SK-N-SH (cell line): Measurements from ENCODE around the gene POU2F3. TPM values are rescaled to one million over a fixed set of nuclear protein-coding genes. Genes with fewer than 3 reads are reported as not detected.

Experiments used
- CTCF ChIA-PET: fragments of 300-600, 350-600 bp; formaldehyde crosslinking; extraction: SDS; loops from one replicate; lab custom pipeline; 2021; lab: Yijun Ruan, JAX
- POLR2A ChIA-PET: fragments of 350-600 bp; sonication (Branson Sonifier 250); formaldehyde crosslinking; extraction: SDS; loops from one replicate; lab custom pipeline; 2020; ENCODE audit warnings: antibody characterized with exemption, inconsistent platforms; lab: Yijun Ruan, JAX
- DNase-seq: peaks from one replicate; pipeline ENCODE4 v3.0.0; 2012
- H2AFZ ChIP-seq: fragments of 200-600 bp; sonication (generic); 2 replicates; pipeline ENCODE4 v1.8.1; 2016; ENCODE audit warnings: antibody characterized with exemption, mild to moderate bottlenecking, low read depth
- H3F3A ChIP-seq: fragments of 200-600 bp; sonication (generic); replicated peaks from 2 replicates; pipeline ENCODE3; 2016; ENCODE audit warnings: antibody characterized with exemption, mild to moderate bottlenecking; ENCODE audit not compliant: insufficient read depth
- H3K27ac ChIP-seq, 2 experiments: fragments of 200-500 bp in 1 of 2; fragments of 200-600 bp in 1 of 2; sonication (Bioruptor generic) in 1 of 2; sonication (generic), shearing (Covaris generic) in 1 of 2; 2 replicates each; pipeline versions ENCODE4 v1.5.1 to v1.6.1; 2014 to 2016; ENCODE audit warnings: low read depth in 2 of 2, inconsistent platforms in 1 of 2, low read length in 1 of 2, mild to moderate bottlenecking in 1 of 2, mixed read lengths in 1 of 2
- H3K27me3 ChIP-seq: fragments of 200-600 bp; sonication (generic), shearing (Covaris generic); 2 replicates; pipeline ENCODE4 v1.6.1; 2016; ENCODE audit warnings: mixed run types; ENCODE audit not compliant: insufficient read depth
- H3K36me3 ChIP-seq, 2 experiments: fragments of 200-500 bp in 1 of 2; fragments of 200-600 bp in 1 of 2; sonication (Bioruptor generic) in 1 of 2; sonication (generic) in 1 of 2; replicated peaks in 1 of 2; 2 replicates each; pipeline versions ENCODE3 to v1.5.1; 2014 to 2016; ENCODE audit warnings: low read length in 1 of 2, mild to moderate bottlenecking in 1 of 2; ENCODE audit not compliant: insufficient read depth in 2 of 2, control insufficient read depth in 1 of 2
- H3K4me1 ChIP-seq, 2 experiments: fragments of 200-500 bp in 1 of 2; fragments of 200-600 bp in 1 of 2; sonication (Bioruptor generic) in 1 of 2; sonication (generic), shearing (Covaris generic) in 1 of 2; 2 replicates each; pipeline versions ENCODE4 v1.5.1 to v1.6.1; 2014 to 2016; ENCODE audit warnings: low read depth in 1 of 2, low read length in 1 of 2, mixed run types in 1 of 2; ENCODE audit not compliant: insufficient read depth in 2 of 2, control insufficient read depth in 1 of 2
- H3K4me2 ChIP-seq: fragments of 200-600 bp; sonication (generic), shearing (Covaris generic); 2 replicates; pipeline ENCODE4 v1.6.1; 2017; ENCODE audit warnings: mixed run types
- H3K4me3 ChIP-seq, 2 experiments: fragments of 200-500 bp in 1 of 2; fragments of 200-600 bp in 1 of 2; sonication (Bioruptor generic) in 1 of 2; sonication (generic), shearing (Covaris generic) in 1 of 2; 2 replicates each; pipeline versions ENCODE4 v1.5.1 to v1.8.1; 2014 to 2016; ENCODE audit warnings: low read depth in 2 of 2, inconsistent platforms in 1 of 2, low read length in 1 of 2, mild to moderate bottlenecking in 1 of 2, mixed read lengths in 1 of 2, moderate library complexity in 1 of 2
- H3K79me2 ChIP-seq: fragments of 200-600 bp; sonication (generic); 2 replicates; pipeline ENCODE4 v1.8.1; 2017; ENCODE audit warnings: mild to moderate bottlenecking; ENCODE audit not compliant: insufficient read depth
- H3K9ac ChIP-seq: fragments of 200-600 bp; sonication (generic); 2 replicates; pipeline ENCODE4 v1.6.1; 2017; ENCODE audit warnings: mixed run types
- H3K9me2 ChIP-seq: fragments of 200-600 bp; sonication (generic); 2 replicates; pipeline ENCODE4 v1.6.1; 2017; ENCODE audit warnings: mixed run types
- H3K9me3 ChIP-seq: fragments of 200-600 bp; sonication (generic); 2 replicates; pipeline ENCODE4 v1.6.1; 2017; ENCODE audit warnings: mixed run types, mild to moderate bottlenecking, moderate library complexity
- H4K20me1 ChIP-seq: fragments of 200-600 bp; sonication (generic); 2 replicates; pipeline ENCODE4 v1.6.1; 2017; ENCODE audit warnings: mild to moderate bottlenecking, mixed run types; ENCODE audit not compliant: insufficient read depth
- CHD2 ChIP-seq: fragments of 150-350 bp; IDR thresholded peaks from 2 replicates; pipeline ENCODE4 v1.6.1; 2018; ENCODE audit warnings: low read length; ENCODE audit not compliant: partially characterized antibody
- ELF1 ChIP-seq: IDR thresholded peaks from 2 replicates; pipeline ENCODE4 v1.4.0; 2012
- EP300 ChIP-seq, 2 experiments: IDR thresholded peaks; 2 replicates each; pipeline versions ENCODE4 v1.4.0 to v1.6.1; 2012; ENCODE audit warnings: borderline replicate concordance in 1 of 2, low read depth in 1 of 2, low read length in 1 of 2
- FOXJ3 ChIP-seq: sonication (generic); formaldehyde crosslinking; IDR thresholded peaks from 2 replicates; pipeline ENCODE4 v1.5.1; 2020; ENCODE audit warnings: mild to moderate bottlenecking, missing genetic modification reagents
- FOXM1 ChIP-seq: IDR thresholded peaks from 2 replicates; pipeline ENCODE4 v1.4.0; 2012; ENCODE audit warnings: low read depth, mild to moderate bottlenecking
- GABPA ChIP-seq: IDR thresholded peaks from 2 replicates; pipeline ENCODE4 v1.4.0; 2012; ENCODE audit warnings: low read depth, mild to moderate bottlenecking
- IRF3 ChIP-seq: fragments of 150-350 bp; IDR thresholded peaks from 2 replicates; pipeline ENCODE4 v1.6.1; 2016; ENCODE audit warnings: mild to moderate bottlenecking, low read depth, low read length
- MAX ChIP-seq: IDR thresholded peaks from 2 replicates; pipeline ENCODE4 v1.4.0; 2012; ENCODE audit warnings: low read depth
- MXI1 ChIP-seq: IDR thresholded peaks from 2 replicates; pipeline ENCODE4 v1.6.1; 2012; ENCODE audit warnings: mild to moderate bottlenecking, low read depth, low read length, improper control_type of control experiment
- POLR2AphosphoS5 ChIP-seq: IDR thresholded peaks from 2 replicates; pipeline ENCODE4 v1.6.1; 2012; ENCODE audit warnings: low read depth, low read length
- RAD21 ChIP-seq: IDR thresholded peaks from 2 replicates; pipeline ENCODE4 v1.6.1; 2012; ENCODE audit warnings: mild to moderate bottlenecking, low read length
- RCOR1 ChIP-seq: fragments of 150-350 bp; IDR thresholded peaks from 2 replicates; pipeline ENCODE4 v1.6.1; 2017; ENCODE audit warnings: antibody characterized with exemption, low read length
- REST ChIP-seq: IDR thresholded peaks from 2 replicates; pipeline ENCODE4 v1.6.1; 2012; ENCODE audit warnings: mild to moderate bottlenecking, low read depth, low read length, moderate library complexity
- RXRA ChIP-seq: IDR thresholded peaks from 2 replicates; pipeline ENCODE4 v1.4.0; 2012; ENCODE audit warnings: low read depth, mild to moderate bottlenecking, borderline replicate concordance
- SIN3A ChIP-seq: IDR thresholded peaks from 2 replicates; pipeline ENCODE4 v1.6.1; 2012; ENCODE audit warnings: low read depth, mild to moderate bottlenecking, low read length, moderate library complexity, borderline replicate concordance
- TAF1 ChIP-seq: IDR thresholded peaks from 2 replicates; pipeline ENCODE4 v1.6.1; 2012; ENCODE audit warnings: low read depth, mild to moderate bottlenecking, low read length, moderate library complexity, borderline replicate concordance
- TCF12 ChIP-seq: IDR thresholded peaks from 2 replicates; pipeline ENCODE4 v1.4.0; 2012
- TEAD4 ChIP-seq: IDR thresholded peaks from 2 replicates; pipeline ENCODE4 v1.4.0; 2012; ENCODE audit warnings: mild to moderate bottlenecking, borderline replicate concordance; ENCODE audit not compliant: insufficient read depth
- USF2 ChIP-seq: fragments of 150-350 bp; IDR thresholded peaks from 2 replicates; pipeline ENCODE4 v1.6.1; 2017; ENCODE audit warnings: antibody characterized with exemption, low read length, low read depth, borderline replicate concordance
- YY1 ChIP-seq: IDR thresholded peaks from 2 replicates; pipeline ENCODE4 v1.4.0; 2012; ENCODE audit warnings: low read depth, mild to moderate bottlenecking
- ZBTB33 ChIP-seq: IDR thresholded peaks from 2 replicates; pipeline ENCODE4 v1.4.0; 2012; ENCODE audit warnings: low read depth, borderline replicate concordance
- WGBS: methylation state at CpG from one replicate; pipeline ENCODE4 v1.1.6; 2017; ENCODE audit warnings: low lambda C conversion rate; 5-methylcytosine and 5-hydroxymethylcytosine counted together
- polyA plus RNA-seq, 3 experiments: library from polyadenylated mRNA; depleted of rRNA; stranded (reverse); fragments of >200 nt; gene quantifications; 2 replicates each; pipeline ENCODE4 v1.2.3, GENCODE V29; 2012
- TF ChIP-seq, protein P1 (sequence below): IDR thresholded peaks from 2 replicates; pipeline ENCODE4; 2012
- TF ChIP-seq, protein P2 (sequence below): IDR thresholded peaks from 2 replicates; pipeline ENCODE4 v1.4.0; 2012; ENCODE audit warnings: low read depth, borderline replicate concordance

The POU2F3 gene
- polyA plus RNA-seq, 1 of the 3 experiments (the other 2 are of a cell fraction) = 0.02 TPM

DNA sequence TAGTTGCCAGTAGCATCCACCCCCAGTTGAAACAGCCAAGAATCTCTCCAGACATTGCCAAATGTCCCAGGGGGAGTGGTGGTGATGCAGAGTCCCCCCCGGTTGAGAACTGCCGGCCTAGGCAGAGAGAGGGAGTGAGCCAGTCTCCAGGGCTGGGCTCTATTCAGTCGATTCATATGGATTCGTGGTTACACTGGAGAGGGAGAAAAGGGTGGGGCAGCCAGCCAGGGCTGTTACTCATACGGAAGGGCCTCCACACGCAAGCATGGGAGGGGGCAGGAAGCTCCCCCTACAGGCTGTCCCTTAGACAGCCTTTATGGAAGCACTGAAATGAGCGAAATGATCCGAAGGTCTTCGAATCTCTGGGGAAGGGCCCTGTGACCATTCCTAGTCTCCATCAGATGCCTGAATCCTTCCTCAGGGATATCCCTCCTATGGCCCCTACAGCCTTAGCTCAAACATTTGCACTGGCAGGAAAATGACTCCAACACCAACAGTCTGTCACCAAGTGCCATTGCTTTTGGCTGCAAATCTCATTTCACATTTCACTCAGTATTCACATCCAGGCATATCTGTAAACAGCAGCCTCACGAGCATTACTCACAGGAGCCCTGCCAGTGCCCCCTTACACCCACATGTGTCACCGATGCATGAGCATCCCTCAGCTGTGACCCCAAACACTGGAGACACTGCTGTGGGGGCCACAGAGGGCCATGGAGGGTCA is 66.7 kb downstream of the POU2F3 start:
- H3K4me1 ChIP-seq = 0 out of 4 replicates have a peak, but pooled peaks cover 0 to 6% of the 10 kb centered on the region in 2 experiments
- no peaks in the 10 kb centered on the region for H3K27me3 ChIP-seq
- CTCF ChIA-PET = interaction anchor here (0.8 to 1.8 kb wide), 3 partner anchors 11 to 77 kb away, joined by 3 to 7 read pairs (median 6); partner anchors contain the start of gene ARHGEF12
- no peak overlapping the region for H3K9ac ChIP-seq
- no peaks in the 10 kb centered on the region for H3K79me2 ChIP-seq
- peaks cover 4% of the 10 kb centered on the region for H3F3A ChIP-seq
- no peaks in the 10 kb centered on the region for H3K36me3 ChIP-seq
- peak overlapping the region; percentile 20 for H3K4me2 ChIP-seq
- no peaks in the 10 kb centered on the region for H4K20me1 ChIP-seq
- H3K9me2 ChIP-seq = no peaks in the 10 kb centered on the region
- no peak for DNase-seq
- H3K9me3 ChIP-seq = no peaks in the 10 kb centered on the region
- H3K4me3 ChIP-seq = no peak overlapping the region
- 55% methylated on average over 10 of the region's 11 CpGs for WGBS
- no peak overlapping the region for H3K27ac ChIP-seq
- peak overlapping the region; percentile 58; the same call in 1 of the 2 replicates for H2AFZ ChIP-seq
- POLR2A ChIA-PET = no interaction called here
- no peak for TF ChIP-seq RAD21
- TF ChIP-seq FOXJ3 (CRISPR knock-in tag) = no peak
- no peak for TF ChIP-seq FOXM1
- TF ChIP-seq GABPA = no peak
- no peak for TF ChIP-seq POLR2AphosphoS5
- TF ChIP-seq RCOR1 = no peak
- no peak for TF ChIP-seq REST
- no peak for TF ChIP-seq IRF3
- no peak for TF ChIP-seq RXRA
- no peak for TF ChIP-seq MXI1
- TF ChIP-seq CHD2 = no peak
- no peak for TF ChIP-seq SIN3A
- TF ChIP-seq YY1 = no peak
- TF ChIP-seq TAF1 = no peak
- peak; percentile 25; the same call in 1 of the 2 replicates for TF ChIP-seq MAX
- TF ChIP-seq EP300 (IDR thresholded peaks at IDR 0.05; ENCODE audit: borderline replicate concordance in 1 of 2, low read depth in 1 of 2, low read length in 1 of 2) = no peak; a peak in 1 of 4 replicates
- TF ChIP-seq, protein P1, sequence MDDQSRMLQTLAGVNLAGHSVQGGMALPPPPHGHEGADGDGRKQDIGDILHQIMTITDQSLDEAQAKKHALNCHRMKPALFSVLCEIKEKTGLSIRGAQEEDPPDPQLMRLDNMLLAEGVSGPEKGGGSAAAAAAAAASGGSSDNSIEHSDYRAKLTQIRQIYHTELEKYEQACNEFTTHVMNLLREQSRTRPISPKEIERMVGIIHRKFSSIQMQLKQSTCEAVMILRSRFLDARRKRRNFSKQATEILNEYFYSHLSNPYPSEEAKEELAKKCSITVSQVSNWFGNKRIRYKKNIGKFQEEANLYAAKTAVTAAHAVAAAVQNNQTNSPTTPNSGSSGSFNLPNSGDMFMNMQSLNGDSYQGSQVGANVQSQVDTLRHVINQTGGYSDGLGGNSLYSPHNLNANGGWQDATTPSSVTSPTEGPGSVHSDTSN = 0 out of 2 replicates have a peak, but pooled peaks have one; percentile 12
- TF ChIP-seq TCF12 = peak; percentile 15; the same call in 1 of the 2 replicates
- TF ChIP-seq USF2 = no peak
- TF ChIP-seq, protein P2, sequence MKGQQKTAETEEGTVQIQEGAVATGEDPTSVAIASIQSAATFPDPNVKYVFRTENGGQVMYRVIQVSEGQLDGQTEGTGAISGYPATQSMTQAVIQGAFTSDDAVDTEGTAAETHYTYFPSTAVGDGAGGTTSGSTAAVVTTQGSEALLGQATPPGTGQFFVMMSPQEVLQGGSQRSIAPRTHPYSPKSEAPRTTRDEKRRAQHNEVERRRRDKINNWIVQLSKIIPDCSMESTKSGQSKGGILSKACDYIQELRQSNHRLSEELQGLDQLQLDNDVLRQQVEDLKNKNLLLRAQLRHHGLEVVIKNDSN = no peak
- TF ChIP-seq ELF1 = no peak
- TF ChIP-seq TEAD4 = no peak
- TF ChIP-seq ZBTB33 = no peak
